Lower leg skin (tissue), 3 donors: ENCODE data around the gene TCHP.

Experiments
- POLR2A ChIP-seq, 2 donors: fragments of 450-650 bp; IDR thresholded peaks; one replicate each; pipeline ENCODE4 v1.6.1; 2016 to 2017; ENCODE audit warnings: antibody characterized with exemption in 2 of 2, mild to moderate bottlenecking in 1 of 2, moderate library complexity in 1 of 2
- TF ChIP-seq, protein P1 (sequence below), 3 donors: fragments of 450-650 bp; IDR thresholded peaks; one replicate each; pipeline ENCODE4 v1.5.1; 2016; ENCODE audit warnings: antibody characterized with exemption in 3 of 3, mild to moderate bottlenecking in 3 of 3, moderate library complexity in 2 of 3

GRCh38 chr12:109952160-109952858, 52.2 kb downstream of the TCHP start:
- TF ChIP-seq POLR2A (IDR thresholded peaks at IDR 0.05): no peak
- TF ChIP-seq, protein P1, sequence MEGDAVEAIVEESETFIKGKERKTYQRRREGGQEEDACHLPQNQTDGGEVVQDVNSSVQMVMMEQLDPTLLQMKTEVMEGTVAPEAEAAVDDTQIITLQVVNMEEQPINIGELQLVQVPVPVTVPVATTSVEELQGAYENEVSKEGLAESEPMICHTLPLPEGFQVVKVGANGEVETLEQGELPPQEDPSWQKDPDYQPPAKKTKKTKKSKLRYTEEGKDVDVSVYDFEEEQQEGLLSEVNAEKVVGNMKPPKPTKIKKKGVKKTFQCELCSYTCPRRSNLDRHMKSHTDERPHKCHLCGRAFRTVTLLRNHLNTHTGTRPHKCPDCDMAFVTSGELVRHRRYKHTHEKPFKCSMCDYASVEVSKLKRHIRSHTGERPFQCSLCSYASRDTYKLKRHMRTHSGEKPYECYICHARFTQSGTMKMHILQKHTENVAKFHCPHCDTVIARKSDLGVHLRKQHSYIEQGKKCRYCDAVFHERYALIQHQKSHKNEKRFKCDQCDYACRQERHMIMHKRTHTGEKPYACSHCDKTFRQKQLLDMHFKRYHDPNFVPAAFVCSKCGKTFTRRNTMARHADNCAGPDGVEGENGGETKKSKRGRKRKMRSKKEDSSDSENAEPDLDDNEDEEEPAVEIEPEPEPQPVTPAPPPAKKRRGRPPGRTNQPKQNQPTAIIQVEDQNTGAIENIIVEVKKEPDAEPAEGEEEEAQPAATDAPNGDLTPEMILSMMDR (IDR thresholded peaks at IDR 0.05): no peak
